Measurements from ENCODE around the gene RBM18.

DNA sequence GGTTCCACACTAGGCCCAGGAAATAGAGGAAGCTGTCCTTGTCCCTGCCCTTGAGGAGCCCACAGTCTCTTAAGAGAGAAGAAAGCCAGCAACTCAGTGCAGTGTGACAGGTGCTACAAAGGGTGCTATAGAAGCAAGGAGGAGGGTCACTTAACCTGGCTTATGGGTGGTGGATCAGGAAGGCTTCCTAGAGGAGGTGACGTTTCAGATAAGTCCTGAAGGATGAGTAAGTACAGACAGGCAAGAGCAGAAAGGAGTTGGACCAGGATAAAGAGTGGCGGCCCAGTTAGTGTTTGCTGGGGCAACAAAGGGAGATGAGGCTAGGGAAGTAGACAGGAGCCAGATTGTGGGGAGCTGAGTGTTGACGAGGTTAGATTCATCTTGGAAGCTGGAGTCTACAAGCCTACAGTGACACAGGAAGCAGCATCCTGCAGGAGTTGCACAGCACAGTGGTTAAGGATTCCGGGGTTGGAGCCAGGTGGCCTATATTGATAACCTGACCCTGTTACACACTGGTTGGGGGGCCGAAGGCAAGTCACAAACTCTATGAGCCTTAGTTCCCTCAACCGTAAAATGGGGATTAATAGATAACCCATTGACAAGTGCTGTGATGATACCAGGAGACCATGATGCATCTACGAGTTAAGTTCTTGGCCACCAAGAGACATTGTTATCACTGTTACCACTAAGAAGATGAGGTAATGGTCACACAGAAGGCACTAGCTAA is 30.5 kb downstream of the RBM18 start:
- TF ChIP-seq, protein P1, sequence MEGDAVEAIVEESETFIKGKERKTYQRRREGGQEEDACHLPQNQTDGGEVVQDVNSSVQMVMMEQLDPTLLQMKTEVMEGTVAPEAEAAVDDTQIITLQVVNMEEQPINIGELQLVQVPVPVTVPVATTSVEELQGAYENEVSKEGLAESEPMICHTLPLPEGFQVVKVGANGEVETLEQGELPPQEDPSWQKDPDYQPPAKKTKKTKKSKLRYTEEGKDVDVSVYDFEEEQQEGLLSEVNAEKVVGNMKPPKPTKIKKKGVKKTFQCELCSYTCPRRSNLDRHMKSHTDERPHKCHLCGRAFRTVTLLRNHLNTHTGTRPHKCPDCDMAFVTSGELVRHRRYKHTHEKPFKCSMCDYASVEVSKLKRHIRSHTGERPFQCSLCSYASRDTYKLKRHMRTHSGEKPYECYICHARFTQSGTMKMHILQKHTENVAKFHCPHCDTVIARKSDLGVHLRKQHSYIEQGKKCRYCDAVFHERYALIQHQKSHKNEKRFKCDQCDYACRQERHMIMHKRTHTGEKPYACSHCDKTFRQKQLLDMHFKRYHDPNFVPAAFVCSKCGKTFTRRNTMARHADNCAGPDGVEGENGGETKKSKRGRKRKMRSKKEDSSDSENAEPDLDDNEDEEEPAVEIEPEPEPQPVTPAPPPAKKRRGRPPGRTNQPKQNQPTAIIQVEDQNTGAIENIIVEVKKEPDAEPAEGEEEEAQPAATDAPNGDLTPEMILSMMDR (IDR thresholded peaks at IDR 0.05) = no peak
- no peak for TF ChIP-seq EP300 (IDR thresholded peaks at IDR 0.05)
